NCI-H460 (cell line): Measurements from ENCODE around the gene XRCC3. TPM values are rescaled to one million over a fixed set of nuclear protein-coding genes. Genes with fewer than 3 reads are reported as not detected.
"Not testable (repeated sequence)": the region's sequence is repeated elsewhere in the genome, so short reads cannot be mapped to it uniquely, and the experiment has no call there.

Source experiments
- DNase-seq: peaks from one replicate; pipeline ENCODE4 v3.0.0-alpha.2; 2016; ENCODE audit warnings: low read depth; ENCODE audit errors: extremely low read depth
- total RNA-seq: library from RNA; depleted of rRNA; stranded (reverse); fragments of >200 nt; shearing (Covaris generic); gene quantifications from 2 replicates; pipeline ENCODE4 v1.2.3, GENCODE V29; 2014

The XRCC3 gene
- total RNA-seq, 1 experiment from 2014 or later: 28.6 TPM

GRCh38 chr14:103676881-103677675 lies 38.2 kb downstream of the XRCC3 start:
- no peak for DNase-seq

- no peak for DNase-seq
Measured at GRCh38 chr14:103675957-103676356, 39.3 kb downstream of the XRCC3 start.

- no peak for DNase-seq
Measured at GRCh38 chr14:103671911-103672310, 43.3 kb downstream of the XRCC3 start.

GRCh38 chr14:103669370-103669769 lies 45.9 kb downstream of the XRCC3 start:
- no peak for DNase-seq

GRCh38 chr14:103668117-103668516 lies 47.1 kb downstream of the XRCC3 start:
- no peak for DNase-seq

DNA sequence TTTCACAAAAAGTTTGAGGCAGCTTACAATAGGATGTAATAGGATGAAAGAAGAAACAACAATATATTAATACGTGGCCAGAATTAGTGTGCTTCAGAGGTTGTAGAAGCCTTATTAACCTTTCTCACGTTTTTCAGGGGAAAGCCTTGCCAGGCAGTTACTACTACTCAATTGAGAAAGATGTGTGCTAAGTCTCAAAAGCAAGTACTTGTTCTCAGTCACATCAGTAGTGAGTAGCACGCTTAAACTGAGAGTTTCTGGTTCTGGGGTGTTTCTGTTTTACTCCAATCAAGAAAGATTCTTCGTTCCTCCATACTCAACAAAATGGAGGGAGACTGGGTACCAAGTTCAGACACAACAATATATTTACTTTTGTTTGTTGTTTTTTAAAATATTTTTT lies 47.6 kb downstream of the XRCC3 start:
- DNase-seq: no peak

GRCh38 chr14:103663506-103663905 lies 51.7 kb downstream of the XRCC3 start:
- DNase-seq: no peak

DNA sequence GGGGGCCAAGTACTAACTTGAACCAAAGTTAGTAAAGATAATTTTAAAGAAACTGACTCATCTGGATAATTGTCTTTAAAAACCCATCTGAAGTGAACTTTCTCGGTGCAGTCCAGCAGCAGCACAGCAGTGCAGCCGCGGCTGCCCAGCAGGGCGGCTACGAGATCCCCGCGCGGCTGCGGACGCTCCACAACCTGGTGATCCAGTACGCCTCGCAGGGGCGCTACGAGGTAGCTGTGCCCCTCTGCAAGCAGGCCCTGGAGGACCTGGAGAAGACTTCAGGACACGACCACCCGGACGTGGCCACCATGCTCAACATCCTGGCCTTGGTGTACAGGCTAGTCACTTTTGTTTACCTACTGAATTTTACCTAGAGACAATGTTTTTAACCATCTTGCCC lies 52.7 kb downstream of the XRCC3 start:
- DNase-seq: no peak

DNA sequence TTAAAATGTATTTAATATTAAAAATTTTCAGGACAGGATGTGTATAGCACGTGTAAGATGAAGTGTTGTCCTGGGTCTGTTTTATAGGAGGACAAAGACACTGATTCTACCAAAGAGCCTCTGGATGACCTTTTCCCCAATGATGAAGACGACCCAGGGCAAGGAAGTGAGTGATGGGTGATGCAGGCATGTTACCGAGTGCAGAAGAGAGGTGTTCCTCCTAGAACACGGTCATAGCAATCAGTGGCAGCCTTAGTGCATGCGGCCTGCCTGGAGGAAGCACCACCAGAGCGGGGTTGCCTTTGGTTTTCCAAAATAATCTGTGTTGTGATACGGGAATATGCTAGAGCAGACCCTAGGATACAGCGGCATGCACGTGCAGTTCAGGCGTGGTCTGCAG lies 53.2 kb downstream of the XRCC3 start:
- DNase-seq: no peak

GRCh38 chr14:103659631-103660030 lies 55.6 kb downstream of the XRCC3 start:
- DNase-seq: no peak

GRCh38 chr14:103657471-103657870 lies 57.8 kb downstream of the XRCC3 start:
- DNase-seq: no peak

GRCh38 chr14:103656756-103657133 lies 58.5 kb downstream of the XRCC3 start:
- DNase-seq: no peak

- DNase-seq: no peak
Measured at GRCh38 chr14:103656031-103656755, 59.1 kb downstream of the XRCC3 start.

DNA sequence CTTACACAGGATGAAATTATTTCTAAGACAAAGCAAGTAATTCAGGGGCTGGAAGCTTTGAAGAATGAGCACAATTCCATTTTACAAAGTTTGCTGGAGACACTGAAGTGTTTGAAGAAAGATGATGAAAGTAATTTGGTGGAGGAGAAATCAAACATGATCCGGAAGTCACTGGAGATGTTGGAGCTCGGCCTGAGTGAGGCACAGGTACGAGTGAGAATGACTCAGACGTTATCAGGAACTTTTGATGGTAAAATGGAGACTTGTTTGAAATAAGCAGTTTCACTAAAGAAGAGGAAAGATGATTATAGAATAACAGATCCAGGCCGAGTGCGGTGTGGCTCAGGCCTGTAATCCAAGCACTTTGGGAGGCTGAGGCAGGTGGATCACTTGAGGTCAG lies 60.6 kb downstream of the XRCC3 start:
- no peak for DNase-seq

- no peak for DNase-seq
Measured at GRCh38 chr14:103653805-103654204, 61.4 kb downstream of the XRCC3 start.

- not testable (repeated sequence) for DNase-seq
Measured at GRCh38 chr14:103653336-103653735, 61.9 kb downstream of the XRCC3 start.

GRCh38 chr14:103652806-103653205 lies 62.4 kb downstream of the XRCC3 start:
- DNase-seq: no peak

GRCh38 chr14:103651585-103651984 lies 63.7 kb downstream of the XRCC3 start:
- no peak for DNase-seq

DNA sequence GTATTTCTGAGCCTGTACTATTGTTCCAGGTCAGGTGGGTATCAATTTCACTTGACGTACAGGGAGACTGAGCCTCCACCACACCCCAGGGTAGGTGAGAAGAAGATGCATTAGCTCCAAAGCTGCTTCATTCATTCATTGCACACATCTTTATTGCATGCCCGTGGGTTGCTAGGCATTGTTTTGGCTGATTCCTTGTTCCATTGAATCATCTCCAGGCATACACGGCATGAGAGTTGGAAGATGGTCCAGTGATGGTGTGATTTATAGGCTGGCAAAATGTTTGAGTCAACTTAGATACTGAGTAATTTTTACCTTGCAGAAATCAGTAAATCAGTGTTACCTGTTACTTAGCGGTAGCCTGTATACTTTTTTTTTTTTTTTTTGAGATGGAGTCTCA lies 65.0 kb downstream of the XRCC3 start:
- no peak for DNase-seq

DNA sequence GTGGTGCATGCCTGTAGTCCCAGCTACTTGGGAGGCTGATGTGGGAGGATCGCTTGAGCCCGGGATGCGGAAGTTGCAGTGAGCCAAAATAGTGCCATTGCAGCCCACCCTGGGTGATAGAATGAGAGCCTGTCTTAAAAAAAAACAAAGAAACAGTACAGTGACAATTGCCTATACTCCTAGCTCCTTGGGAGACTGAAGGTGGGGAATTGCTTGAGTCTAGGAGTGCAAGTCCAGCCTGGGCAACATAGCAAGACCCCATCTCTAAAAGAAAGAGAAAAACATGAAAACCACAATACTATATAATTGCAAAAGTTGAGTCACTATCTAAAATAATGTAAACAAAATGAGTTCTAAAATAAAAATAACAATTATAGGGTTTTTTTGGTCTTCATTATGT lies 66.2 kb downstream of the XRCC3 start:
- no peak for DNase-seq
